Measurements from ENCODE around the gene ALS2CL.

GRCh38 chr3:46656778-46657556, 36.5 kb downstream of the ALS2CL start:
- TF ChIP-seq EZH2 (IDR thresholded peaks at IDR 0.05; ENCODE audit: low read depth) (no peak), CTCF (conservative IDR thresholded peaks at IDR 0.05) (no peak)

Data from PC-9 (cell line).